ENCODE measurements around the gene IL17RE.
A peak's percentile ranks its signal among the peaks of the same experiment; 100 is the strongest.

The IL17RE gene

GRCh38 chr3:9903238-9903624 is 583 bp downstream of the IL17RE start:
- ChIA-PET CTCF (interaction anchor here (0.6 to 1.5 kb wide), 5 partner anchors 9 to 1404 kb away, joined by 3 to 5 read pairs (median 3); no protein-coding TSS in a partner anchor), POLR2A (interaction anchor here (0.9 to 2.0 kb wide), 5 partner anchors 9 to 43 kb away, joined by 3 to 11 read pairs (median 3); partner anchors contain the start of genes CRELD1, IL17RC and JAGN1)
- peak overlapping the region; percentile 11 for H3K4me3 ChIP-seq (ENCODE audit: low read depth, low read length)
- no peaks in the 10 kb centered on the region for H3K9me3 ChIP-seq (ENCODE audit: control insufficient read depth, insufficient read depth, low read depth, low read length)
- H3K27ac ChIP-seq (ENCODE audit: extremely low read depth, low read depth, low read length) = no peak overlapping the region
- H3K4me1 ChIP-seq (ENCODE audit: control insufficient read depth, insufficient read depth, low read length) = no peaks in the 10 kb centered on the region
- H3K36me3 ChIP-seq (ENCODE audit: control insufficient read depth in 2 of 2, insufficient read depth in 1 of 2, low read length in 2 of 2) = no peaks in the 10 kb centered on the region
- TF ChIP-seq ZNF311 (tag by site-specific recombination; IDR thresholded peaks at IDR 0.05; ENCODE audit: borderline replicate concordance) = no peak
- no peak for TF ChIP-seq HOXD13 (CRISPR knock-in tag; IDR thresholded peaks at IDR 0.05; ENCODE audit: borderline replicate concordance)
- TF ChIP-seq ZBTB44 (tag by site-specific recombination; IDR thresholded peaks at IDR 0.05) = no peak
- no peak for TF ChIP-seq ZXDB (tag by site-specific recombination; IDR thresholded peaks at IDR 0.05)
- no peak for TF ChIP-seq MZF1 (tag by site-specific recombination; IDR thresholded peaks at IDR 0.05; ENCODE audit: borderline replicate concordance)
- TF ChIP-seq ZNF670 (tag by site-specific recombination; IDR thresholded peaks at IDR 0.05; ENCODE audit: low read depth) = no peak
- no peak for TF ChIP-seq PATZ1 (tag by site-specific recombination; IDR thresholded peaks at IDR 0.05)
- TF ChIP-seq SCRT1 (tag by site-specific recombination; IDR thresholded peaks at IDR 0.05; ENCODE audit: borderline replicate concordance) = no peak
- no peak for TF ChIP-seq ZFP41 (tag by site-specific recombination; IDR thresholded peaks at IDR 0.05; ENCODE audit: borderline replicate concordance)
- no peak for TF ChIP-seq ZNF280C (tag by site-specific recombination; IDR thresholded peaks at IDR 0.05)
- no peak for TF ChIP-seq KLF1 (tag by site-specific recombination; IDR thresholded peaks at IDR 0.05)
- no peak for TF ChIP-seq ZNF121 (tag by site-specific recombination; IDR thresholded peaks at IDR 0.05)
- peak; percentile 89 for TF ChIP-seq ZBTB20 (tag by site-specific recombination; IDR thresholded peaks at IDR 0.05)
- no peak for TF ChIP-seq ZNF521 (tag by site-specific recombination; IDR thresholded peaks at IDR 0.05)
- TF ChIP-seq ZFHX2 (tag by site-specific recombination; conservative IDR thresholded peaks at IDR 0.05) = peak; percentile 48
- no peak for TF ChIP-seq KLF8 (tag by site-specific recombination; IDR thresholded peaks at IDR 0.05)
- TF ChIP-seq ZSCAN30 (tag by site-specific recombination; IDR thresholded peaks at IDR 0.05) = no peak
- TF ChIP-seq ZNF629 (tag by site-specific recombination; IDR thresholded peaks at IDR 0.05) = no peak
- no peak for TF ChIP-seq AEBP2 (tag by site-specific recombination; IDR thresholded peaks at IDR 0.05; ENCODE audit: borderline replicate concordance)
- no peak for TF ChIP-seq ZBTB26 (tag by site-specific recombination; optimal IDR thresholded peaks at IDR 0.05)
- TF ChIP-seq ZNF354C (tag by site-specific recombination; IDR thresholded peaks at IDR 0.05; ENCODE audit: borderline replicate concordance, low read depth) = no peak
- no peak for TF ChIP-seq HOXA7 (CRISPR knock-in tag; IDR thresholded peaks at IDR 0.05; ENCODE audit: borderline replicate concordance)
- TF ChIP-seq PRDM1 (tag by site-specific recombination; IDR thresholded peaks at IDR 0.05) = 0 out of 2 replicates have a peak, but pooled peaks have one; percentile 35
- TF ChIP-seq INSM2 (tag by site-specific recombination; IDR thresholded peaks at IDR 0.05) = no peak
- TF ChIP-seq ZSCAN16 (tag by site-specific recombination; IDR thresholded peaks at IDR 0.05) = no peak
- TF ChIP-seq ZNF391 (tag by site-specific recombination; IDR thresholded peaks at IDR 0.05; ENCODE audit: borderline replicate concordance, low read depth) = no peak
- TF ChIP-seq SALL2 (tag by site-specific recombination; IDR thresholded peaks at IDR 0.05; ENCODE audit: borderline replicate concordance) = no peak
- no peak for TF ChIP-seq ZSCAN23 (tag by site-specific recombination; IDR thresholded peaks at IDR 0.05)
